GM19328 (cell line): ENCODE data around the gene PSORS1C1.
"Not testable (repeated sequence)": the region's sequence is repeated elsewhere in the genome, so short reads cannot be mapped to it uniquely, and the experiment has no call there.

Source experiments
- ATAC-seq: cut with Tn5 transposase; IDR thresholded peaks from one replicate; pipeline ENCODE4 v1.9.1; 2021; ENCODE audit warnings: mild to moderate bottlenecking, moderate library complexity; ENCODE audit not compliant: unreplicated experiment

The PSORS1C1 gene

GRCh38 chr6:31157513-31158139 is 43.0 kb downstream of the PSORS1C1 start, which contains the start of gene CCHCR1:
TSS of gene CCHCR1 (minus strand) at chr6:31157802. CDS start at chr6:31157600, 202 bp downstream.
- no peak for ATAC-seq

- peak; percentile 85 for ATAC-seq
These were observed 43.7 kb downstream of the PSORS1C1 start, which contains the start of gene TCF19 for GRCh38 chr6:31158140-31158862. TSS of gene TCF19 (plus strand) at chr6:31158589. CDS start at chr6:31159470, 881 bp downstream.

- no peak for ATAC-seq
These were observed 44.6 kb downstream of the PSORS1C1 start for GRCh38 chr6:31158863-31159855.

- no peak for ATAC-seq
These were observed 46.9 kb downstream of the PSORS1C1 start for GRCh38 chr6:31161216-31162126.

GRCh38 chr6:31162463-31163165 is 48.0 kb downstream of the PSORS1C1 start:
- no peak for ATAC-seq

GRCh38 chr6:31163922-31164321 is 49.3 kb downstream of the PSORS1C1 start:
- no peak for ATAC-seq

- ATAC-seq = peak; percentile 7
These were observed 50.0 kb downstream of the PSORS1C1 start for GRCh38 chr6:31164475-31165063.

GRCh38 chr6:31165064-31165832 is 50.6 kb downstream of the PSORS1C1 start:
- peak; percentile 67 for ATAC-seq

- ATAC-seq = no peak
These were observed 51.4 kb downstream of the PSORS1C1 start for GRCh38 chr6:31165986-31166385.

- no peak for ATAC-seq
These were observed 54.0 kb downstream of the PSORS1C1 start for GRCh38 chr6:31168606-31169005.

GRCh38 chr6:31169123-31169857 is 54.7 kb downstream of the PSORS1C1 start:
- ATAC-seq = no peak

GRCh38 chr6:31169858-31170599 is 55.4 kb downstream of the PSORS1C1 start:
- not testable (repeated sequence) for ATAC-seq

- no peak for ATAC-seq
These were observed 55.9 kb downstream of the PSORS1C1 start, which contains the start of gene POU5F1 for GRCh38 chr6:31170600-31170881. TSS of gene POU5F1 (minus strand) at chr6:31170682. CDS start at chr6:31170620, 62 bp downstream.

GRCh38 chr6:31170987-31171671 is 56.5 kb downstream of the PSORS1C1 start:
- no peak for ATAC-seq

- ATAC-seq = no peak
These were observed 57.6 kb downstream of the PSORS1C1 start for GRCh38 chr6:31171931-31172905.
